Measurements from ENCODE around the gene SPNS2.

Gene SPNS2

DNA sequence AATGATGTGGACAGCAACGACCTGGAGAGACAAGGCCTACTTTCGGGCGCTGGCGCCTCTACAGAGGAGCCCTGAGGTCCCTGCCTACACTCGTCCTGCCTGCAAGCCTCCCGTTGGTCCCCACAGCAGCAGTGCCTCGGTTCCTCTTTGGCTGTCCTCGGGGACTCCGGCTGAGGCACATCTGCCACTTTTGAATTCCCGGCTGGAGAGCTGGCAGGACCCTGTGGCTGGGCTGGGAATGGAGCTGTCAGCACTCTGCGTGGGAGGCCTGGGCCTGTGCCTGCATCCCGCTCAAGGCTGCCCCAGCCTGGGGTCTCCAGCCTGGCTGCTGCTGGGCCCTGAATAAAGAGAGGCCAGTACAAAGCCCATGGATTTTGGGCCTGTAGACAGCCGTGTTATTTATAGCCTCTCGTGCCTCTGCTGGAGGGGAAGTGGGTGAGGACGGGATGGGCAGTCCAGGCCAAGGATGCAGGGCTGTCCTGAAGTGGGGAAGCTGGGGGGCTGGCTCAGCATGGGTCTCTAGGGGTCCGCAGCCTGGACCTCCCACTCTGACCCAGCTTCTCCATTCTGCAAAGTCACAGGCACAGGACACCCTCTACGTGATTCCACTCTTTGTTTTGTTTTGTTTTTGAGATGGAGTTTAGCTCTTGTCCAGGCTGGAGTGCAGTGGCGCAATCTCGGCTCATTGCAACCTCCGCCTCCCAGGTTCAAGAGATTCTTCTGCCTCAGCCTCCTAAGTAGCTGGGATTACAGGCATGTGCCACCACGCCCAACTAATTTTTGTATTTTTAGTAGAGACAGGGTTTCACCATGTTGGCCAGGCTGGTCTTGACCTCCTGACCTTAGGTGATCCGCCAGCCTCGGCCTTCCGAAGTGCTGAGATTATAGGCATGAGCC, 10.6 kb upstream of the SPNS2 start:
- H3K4me3 ChIP-seq (ENCODE audit: low read length) = no peak overlapping the region
- no peak for DNase-seq (ENCODE audit: low read depth)
- TF ChIP-seq, protein P1, sequence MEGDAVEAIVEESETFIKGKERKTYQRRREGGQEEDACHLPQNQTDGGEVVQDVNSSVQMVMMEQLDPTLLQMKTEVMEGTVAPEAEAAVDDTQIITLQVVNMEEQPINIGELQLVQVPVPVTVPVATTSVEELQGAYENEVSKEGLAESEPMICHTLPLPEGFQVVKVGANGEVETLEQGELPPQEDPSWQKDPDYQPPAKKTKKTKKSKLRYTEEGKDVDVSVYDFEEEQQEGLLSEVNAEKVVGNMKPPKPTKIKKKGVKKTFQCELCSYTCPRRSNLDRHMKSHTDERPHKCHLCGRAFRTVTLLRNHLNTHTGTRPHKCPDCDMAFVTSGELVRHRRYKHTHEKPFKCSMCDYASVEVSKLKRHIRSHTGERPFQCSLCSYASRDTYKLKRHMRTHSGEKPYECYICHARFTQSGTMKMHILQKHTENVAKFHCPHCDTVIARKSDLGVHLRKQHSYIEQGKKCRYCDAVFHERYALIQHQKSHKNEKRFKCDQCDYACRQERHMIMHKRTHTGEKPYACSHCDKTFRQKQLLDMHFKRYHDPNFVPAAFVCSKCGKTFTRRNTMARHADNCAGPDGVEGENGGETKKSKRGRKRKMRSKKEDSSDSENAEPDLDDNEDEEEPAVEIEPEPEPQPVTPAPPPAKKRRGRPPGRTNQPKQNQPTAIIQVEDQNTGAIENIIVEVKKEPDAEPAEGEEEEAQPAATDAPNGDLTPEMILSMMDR (IDR thresholded peaks at IDR 0.05; ENCODE audit: insufficient read depth, low read depth, low read length, missing control alignments) = no peak

DNA sequence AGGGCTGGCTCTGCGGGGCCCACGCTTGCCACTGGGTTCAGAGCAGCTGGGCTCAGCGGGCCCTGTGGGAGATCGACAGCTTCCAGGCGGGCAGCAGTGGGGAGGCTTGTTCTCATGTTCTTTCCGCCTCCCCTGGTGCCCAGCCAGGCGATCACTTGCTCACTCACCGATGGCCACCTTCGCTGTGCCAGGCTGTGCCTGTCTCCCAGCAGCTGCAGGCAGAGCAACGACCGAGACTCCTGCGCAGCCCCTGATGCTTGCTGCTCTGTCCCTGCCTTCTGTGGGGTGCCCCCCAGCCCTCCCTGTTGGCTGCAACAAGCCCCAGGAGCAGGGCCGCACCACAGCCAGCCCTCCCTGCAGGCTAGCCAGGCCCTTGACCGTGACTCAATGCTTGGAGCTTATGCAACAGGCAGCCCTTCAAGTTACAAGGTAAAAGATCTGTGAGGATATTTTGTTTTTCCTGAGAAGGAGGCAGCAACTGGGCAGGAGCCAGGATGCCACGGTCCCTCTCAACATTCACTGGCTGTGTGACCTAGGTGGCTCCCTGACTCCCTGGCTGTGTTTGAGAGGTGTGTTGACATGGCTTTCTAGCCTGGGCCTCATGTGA, 9.6 kb upstream of the SPNS2 start:
- TF ChIP-seq, protein P1 (IDR thresholded peaks at IDR 0.05; ENCODE audit: insufficient read depth, low read depth, low read length, missing control alignments) = no peak
- H3K4me3 ChIP-seq (ENCODE audit: low read length) = no peak overlapping the region
- peak; percentile 63 for DNase-seq (ENCODE audit: low read depth)

DNA sequence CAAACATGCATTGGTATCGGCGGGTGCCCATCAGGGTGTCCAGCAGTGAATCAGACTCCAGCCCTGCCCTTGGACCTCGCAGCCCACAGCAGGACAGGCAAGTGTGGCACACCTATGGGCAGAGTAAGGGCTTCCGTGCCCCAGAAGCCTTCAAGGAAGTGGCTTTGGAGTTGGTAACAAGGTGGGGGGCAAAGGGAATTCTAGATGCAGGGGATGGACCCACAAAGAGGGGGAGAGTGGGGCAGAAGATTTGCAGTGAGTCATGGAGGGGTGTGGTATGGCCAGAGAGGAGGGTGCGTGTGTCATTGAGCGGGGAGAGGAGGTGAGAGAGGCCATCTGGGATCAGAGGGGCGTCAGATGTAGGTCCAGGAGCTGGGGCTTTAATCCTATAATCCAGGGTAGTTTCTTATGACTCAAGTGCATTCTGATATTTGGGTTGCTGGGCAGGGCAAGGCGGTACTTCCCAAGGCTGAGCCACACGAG, 8.5 kb upstream of the SPNS2 start:
- no peak overlapping the region for H3K4me3 ChIP-seq (ENCODE audit: low read length)
- TF ChIP-seq, protein P1 (IDR thresholded peaks at IDR 0.05; ENCODE audit: insufficient read depth, low read depth, low read length, missing control alignments) = no peak
- peak; percentile 53 for DNase-seq (ENCODE audit: low read depth)

DNA sequence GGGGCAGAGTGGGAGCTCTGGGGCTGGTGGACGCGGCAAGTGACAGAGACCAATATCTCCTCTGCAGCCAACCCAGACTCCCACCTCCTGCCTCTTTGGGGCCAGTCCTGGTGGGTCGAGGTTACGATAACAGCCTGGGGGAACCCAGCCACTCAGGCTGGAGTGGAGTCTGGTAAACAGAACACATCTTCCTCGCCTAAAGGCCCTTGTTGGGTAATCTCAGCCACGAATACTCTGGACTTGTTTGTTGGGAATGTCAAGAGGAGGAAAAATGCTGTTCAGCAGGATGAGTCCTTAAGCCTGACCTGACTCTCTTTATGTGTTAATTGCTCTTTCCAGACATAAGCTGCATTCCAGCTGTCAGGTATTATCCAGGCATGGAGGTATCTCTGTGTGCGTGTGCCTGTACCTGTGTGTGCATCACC, 8.0 kb upstream of the SPNS2 start:
- no peak overlapping the region for H3K4me3 ChIP-seq (ENCODE audit: low read length)
- TF ChIP-seq, protein P1 (IDR thresholded peaks at IDR 0.05; ENCODE audit: insufficient read depth, low read depth, low read length, missing control alignments) = no peak
- DNase-seq (ENCODE audit: low read depth) = peak; percentile 91

DNA sequence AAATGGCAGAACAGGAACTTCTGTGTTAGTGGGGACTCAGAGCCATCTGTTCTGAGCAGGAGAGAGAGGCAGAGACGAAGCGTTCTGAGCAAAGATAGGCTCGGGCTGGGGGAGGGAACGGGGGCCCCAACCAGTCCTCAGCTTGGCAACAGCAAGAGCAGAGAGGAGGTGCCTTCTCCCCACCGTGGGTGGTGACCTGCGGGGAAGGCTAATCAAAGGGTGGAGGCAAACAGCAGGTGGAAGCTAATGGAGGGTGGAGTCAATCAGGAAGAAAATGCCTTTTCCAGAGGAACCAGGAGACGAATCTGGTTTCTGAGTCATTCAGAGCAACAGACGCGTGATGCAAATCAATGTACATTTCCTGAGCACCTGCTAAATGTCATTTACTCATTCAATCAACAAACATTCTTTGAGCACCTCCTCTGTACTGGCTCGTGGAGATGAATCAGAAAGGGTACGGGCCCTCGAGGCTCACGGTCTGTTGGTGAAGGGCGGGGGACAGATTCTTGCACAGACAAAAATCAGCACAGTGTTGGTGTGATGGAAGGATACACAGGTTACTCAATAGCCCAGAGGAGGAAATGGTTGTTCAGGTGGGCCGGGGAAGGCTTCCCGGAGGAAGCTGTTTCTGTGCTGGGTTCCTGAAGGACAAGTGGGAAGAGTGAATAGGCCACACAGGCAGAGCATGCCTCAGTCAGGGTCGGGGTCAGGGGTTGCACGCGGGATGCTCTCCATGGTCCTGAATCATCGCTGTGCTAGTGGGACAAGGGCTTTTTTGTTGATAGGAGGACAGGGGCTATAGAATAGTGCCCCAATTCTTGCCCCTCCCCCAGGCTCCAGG, 5.7 kb upstream of the SPNS2 start:
- peak; percentile 93 for DNase-seq (ENCODE audit: low read depth)
- no peak overlapping the region for H3K4me3 ChIP-seq (ENCODE audit: low read length)
- TF ChIP-seq, protein P1 (IDR thresholded peaks at IDR 0.05; ENCODE audit: insufficient read depth, low read depth, low read length, missing control alignments) = no peak

DNA sequence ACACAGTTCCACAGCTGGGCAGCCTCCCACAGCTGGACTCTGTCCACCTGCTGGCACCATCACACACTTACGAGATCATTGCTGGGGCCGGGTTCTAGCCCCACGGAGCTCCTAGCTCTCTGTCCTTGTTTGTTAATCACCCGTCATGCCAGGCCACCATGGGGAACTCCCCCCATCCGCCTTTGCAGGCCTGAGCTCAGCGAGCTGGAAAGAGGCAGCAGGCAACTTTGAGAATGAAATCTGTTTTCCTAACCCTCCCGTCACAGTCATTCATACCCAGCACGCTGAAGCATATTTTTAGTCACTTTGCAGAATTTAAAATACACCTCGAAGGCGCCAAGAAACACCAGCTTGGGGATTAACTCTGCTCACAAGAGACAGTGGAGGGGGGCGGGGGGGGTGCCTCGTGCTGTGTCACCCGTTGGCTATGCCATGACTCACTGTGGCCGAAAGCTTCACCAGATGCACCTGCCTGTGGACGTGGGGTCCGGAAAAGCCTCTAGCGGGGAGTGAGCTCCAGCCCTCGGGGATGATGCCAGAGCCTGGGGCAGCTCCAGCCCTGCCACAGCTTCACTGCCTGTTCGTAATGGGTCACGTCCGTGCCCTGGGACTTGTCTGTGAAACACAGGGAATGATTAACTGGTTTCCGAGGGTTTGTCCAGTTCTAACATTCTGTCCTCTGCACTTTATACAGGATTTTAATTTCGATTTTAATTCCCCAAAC, 1.4 kb upstream of the SPNS2 start:
- TF ChIP-seq, protein P1 (IDR thresholded peaks at IDR 0.05; ENCODE audit: insufficient read depth, low read depth, low read length, missing control alignments) = no peak
- peak; percentile 71 for DNase-seq (ENCODE audit: low read depth)

More for the DNA sequence above, 1.4 kb upstream of the SPNS2 start:
- H3K4me3 ChIP-seq (ENCODE audit: low read length) = no peak overlapping the region

All from epithelial cell of esophagus (primary cell).